Testis (tissue), 3 donors: ENCODE data around the gene TENM4. TPM values are rescaled to one million over a fixed set of nuclear protein-coding genes. Genes with fewer than 3 reads are reported as not detected.
A peak's percentile ranks its signal among the peaks of the same experiment; 100 is the strongest.

Experiments
- DNase-seq: peaks from one replicate; pipeline ENCODE4 v3.0.0-alpha.2; 2019
- H3K27ac ChIP-seq, 2 donors: fragments of 200-600 bp; sonication (generic); one replicate each; pipeline ENCODE4 v1.5.1; 2019
- H3K27me3 ChIP-seq: fragments of 200-600 bp; sonication (generic); one replicate; pipeline ENCODE4 v1.5.1; 2019
- H3K36me3 ChIP-seq: fragments of 200-600 bp; sonication (generic); one replicate; pipeline ENCODE4 v1.5.1; 2017; ENCODE audit warnings: low read depth; ENCODE audit errors: missing control alignments
- H3K4me1 ChIP-seq: fragments of 200-600 bp; sonication (generic); one replicate; pipeline ENCODE4 v1.5.1; 2019
- H3K4me3 ChIP-seq, 2 donors: fragments of 200-600 bp; sonication (generic); one replicate each; pipeline ENCODE4 v1.5.1; 2017 to 2019
- H3K9me3 ChIP-seq: fragments of 200-600 bp; sonication (generic); one replicate; pipeline ENCODE4 v1.5.1; 2017
- POLR2A ChIP-seq: fragments of 450-650 bp; IDR thresholded peaks from one replicate; pipeline ENCODE4 v1.6.1; 2017; ENCODE audit warnings: antibody characterized with exemption, mild to moderate bottlenecking, moderate library complexity
- WGBS, 2 donors: methylation state at CpG; one replicate each; pipeline ENCODE4 v1.1.5; 2018; 5-methylcytosine and 5-hydroxymethylcytosine counted together
- intact Hi-C: fragments of 100-400 bp; cut with DNase I; formaldehyde crosslinking; loops from one replicate; pipeline ENCODE4 v1.15.1; 2023; ENCODE audit warnings: low total_unique reads
- polyA plus RNA-seq: library from polyadenylated mRNA; stranded (reverse); fragments of 350-450 nt; fragmentation: Illumina TruSeq; extraction: RNeasy Lipid Tissue Mini Kit (QIAGEN cat#74804); gene quantifications from one replicate; pipeline ENCODE4 v1.2.3, GENCODE V29; 2014; ENCODE audit warnings: low read depth, low replicate concordance; ENCODE audit not compliant: insufficient read depth
- total RNA-seq, 2 donors: library from RNA; depleted of rRNA; stranded (reverse); fragments of >200 nt; gene quantifications; one replicate each; pipeline ENCODE4 v1.2.3, GENCODE V29; 2016
- TF ChIP-seq, protein P1 (sequence below), 3 experiments: fragments of 450-650 bp in 2 of 3; fragments of 200-600 bp in 1 of 3; sonication (generic) in 1 of 3; IDR thresholded peaks; one replicate each; pipeline ENCODE4 v1.5.1; 2016 to 2019; ENCODE audit warnings: antibody characterized with exemption in 3 of 3, mild to moderate bottlenecking in 2 of 3, moderate library complexity in 1 of 3

TENM4 gene
- total and polyA plus RNA-seq, 3 donors from 2014 or later = 10.6 to 17.9 (median 11.4) TPM

GRCh38 chr11:78733031-78733430 is 707.8 kb downstream of the TENM4 start:
- H3K4me3 ChIP-seq = no peak overlapping the region
- intact Hi-C loops = no loop called here
- DNase-seq = peak; percentile 75
- no peaks in the 10 kb centered on the region for H3K9me3 ChIP-seq
- peaks cover 12% of the 10 kb centered on the region for H3K4me1 ChIP-seq
- H3K36me3 ChIP-seq = no peaks in the 10 kb centered on the region
- peak overlapping the region in 1 of 2 donors; percentile 47 for H3K27ac ChIP-seq
- TF ChIP-seq, protein P1, sequence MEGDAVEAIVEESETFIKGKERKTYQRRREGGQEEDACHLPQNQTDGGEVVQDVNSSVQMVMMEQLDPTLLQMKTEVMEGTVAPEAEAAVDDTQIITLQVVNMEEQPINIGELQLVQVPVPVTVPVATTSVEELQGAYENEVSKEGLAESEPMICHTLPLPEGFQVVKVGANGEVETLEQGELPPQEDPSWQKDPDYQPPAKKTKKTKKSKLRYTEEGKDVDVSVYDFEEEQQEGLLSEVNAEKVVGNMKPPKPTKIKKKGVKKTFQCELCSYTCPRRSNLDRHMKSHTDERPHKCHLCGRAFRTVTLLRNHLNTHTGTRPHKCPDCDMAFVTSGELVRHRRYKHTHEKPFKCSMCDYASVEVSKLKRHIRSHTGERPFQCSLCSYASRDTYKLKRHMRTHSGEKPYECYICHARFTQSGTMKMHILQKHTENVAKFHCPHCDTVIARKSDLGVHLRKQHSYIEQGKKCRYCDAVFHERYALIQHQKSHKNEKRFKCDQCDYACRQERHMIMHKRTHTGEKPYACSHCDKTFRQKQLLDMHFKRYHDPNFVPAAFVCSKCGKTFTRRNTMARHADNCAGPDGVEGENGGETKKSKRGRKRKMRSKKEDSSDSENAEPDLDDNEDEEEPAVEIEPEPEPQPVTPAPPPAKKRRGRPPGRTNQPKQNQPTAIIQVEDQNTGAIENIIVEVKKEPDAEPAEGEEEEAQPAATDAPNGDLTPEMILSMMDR (IDR thresholded peaks at IDR 0.05) = no peak
- no peak for TF ChIP-seq POLR2A
- H3K27me3 ChIP-seq = no peaks in the 10 kb centered on the region

DNA sequence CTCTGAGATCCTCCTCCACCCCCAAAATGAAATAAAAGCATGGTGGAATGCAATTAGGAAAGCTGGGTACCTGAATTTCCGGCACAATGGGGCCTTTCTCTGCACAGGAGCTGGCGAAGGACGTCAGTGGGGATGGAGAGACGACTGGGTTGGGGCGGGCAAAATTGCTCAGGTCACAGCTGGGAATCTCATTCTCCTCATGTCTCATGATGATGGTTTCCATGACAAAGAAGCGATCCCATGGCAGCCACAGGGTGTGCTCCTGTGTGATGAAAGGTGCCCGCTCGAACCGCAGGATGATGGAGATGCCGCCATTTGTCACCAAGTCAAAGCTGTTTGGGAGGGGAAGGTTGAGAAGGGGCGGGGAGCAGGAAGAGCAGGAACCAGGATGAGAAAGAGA is 708.6 kb downstream of the TENM4 start:
- TF ChIP-seq, protein P1 (IDR thresholded peaks at IDR 0.05) = no peak
- WGBS, 2 donors = 86 to 95% methylated on average over 11 of the region's 11 CpGs
- no peak for DNase-seq
- no peaks in the 10 kb centered on the region for H3K27me3 ChIP-seq
- H3K27ac ChIP-seq = peak overlapping the region; percentile 7 to 16
- no peak overlapping the region for H3K4me3 ChIP-seq
- no peaks in the 10 kb centered on the region for H3K36me3 ChIP-seq
- no peaks in the 10 kb centered on the region for H3K9me3 ChIP-seq
- H3K4me1 ChIP-seq = peaks cover 12% of the 10 kb centered on the region
- intact Hi-C loops = no loop called here

DNA sequence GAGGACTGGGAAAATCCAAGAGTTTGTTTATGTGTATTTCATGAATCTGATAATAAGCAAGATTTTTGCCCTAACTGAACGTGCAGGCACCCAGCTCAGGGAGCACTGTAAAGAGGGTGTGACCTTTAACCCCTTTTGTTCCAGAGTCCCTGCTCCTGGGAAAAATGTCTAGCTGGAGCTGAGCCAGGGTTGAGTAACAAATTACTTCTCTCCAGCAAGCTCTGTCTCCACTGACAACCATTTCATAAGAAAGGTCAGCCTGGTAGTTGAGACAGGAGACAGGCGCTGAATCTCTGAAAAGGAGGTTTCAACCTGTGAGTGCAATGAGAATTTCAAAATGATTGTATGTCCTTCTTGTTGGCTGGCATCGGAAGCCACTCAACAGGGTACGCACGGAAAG is 709.8 kb downstream of the TENM4 start:
- no peak for DNase-seq
- intact Hi-C loops = no loop called here
- Histone ChIP-seq H3K27ac (peak overlapping the region; percentile 37 to 70), H3K4me1 (peaks cover 12% of the 10 kb centered on the region), H3K4me3 (no peak overlapping the region), H3K27me3 (no peaks in the 10 kb centered on the region), H3K9me3 (no peaks in the 10 kb centered on the region), H3K36me3 (no peaks in the 10 kb centered on the region)
- WGBS, 2 donors = 86 to 88% methylated on average over 5 of the region's 5 CpGs
- TF ChIP-seq, protein P1 (IDR thresholded peaks at IDR 0.05) = no peak
- no peak for TF ChIP-seq POLR2A

GRCh38 chr11:78730267-78730824 is 710.5 kb downstream of the TENM4 start:
- peak overlapping the region; percentile 37 to 70 for H3K27ac ChIP-seq
- DNase-seq = peak; percentile 61
- intact Hi-C loops = no loop called here
- H3K27me3 ChIP-seq = no peaks in the 10 kb centered on the region
- H3K4me3 ChIP-seq = no peak overlapping the region
- H3K36me3 ChIP-seq = no peaks in the 10 kb centered on the region
- H3K9me3 ChIP-seq = no peaks in the 10 kb centered on the region
- no peak for TF ChIP-seq POLR2A
- TF ChIP-seq, protein P1 (IDR thresholded peaks at IDR 0.05) = no peak
- H3K4me1 ChIP-seq = peaks cover 12% of the 10 kb centered on the region
- WGBS, 2 donors = 64 to 74% methylated on average over 8 of the region's 8 CpGs

DNA sequence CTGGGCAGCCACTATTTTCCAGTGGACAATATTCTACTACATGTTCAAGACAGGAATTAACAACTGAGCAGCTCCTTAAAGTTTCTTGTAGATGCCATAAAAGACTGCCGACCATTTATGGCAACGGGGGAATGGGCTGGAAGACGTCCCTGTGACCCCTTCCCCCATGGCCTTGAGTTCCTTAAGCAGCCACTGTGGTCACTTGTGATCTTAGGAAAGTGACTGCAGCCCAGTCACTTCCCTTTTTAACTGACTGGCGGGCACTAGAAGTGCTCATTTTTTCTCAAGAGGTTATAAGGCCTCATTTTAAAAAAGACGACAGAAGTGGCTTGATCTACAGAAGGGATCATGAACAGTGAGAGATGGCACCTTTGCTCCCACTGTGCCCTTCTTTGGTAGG is 713.0 kb downstream of the TENM4 start:
- DNase-seq = no peak
- H3K27me3 ChIP-seq = no peaks in the 10 kb centered on the region
- intact Hi-C loops = no loop called here
- TF ChIP-seq POLR2A = no peak
- TF ChIP-seq, protein P1 (IDR thresholded peaks at IDR 0.05) = no peak
- 65 to 71% methylated on average over 5 of the region's 5 CpGs for whole genome bisulfite sequencing, 2 donors
- H3K27ac ChIP-seq = no peak overlapping the region
- H3K9me3 ChIP-seq = no peaks in the 10 kb centered on the region
- peaks cover 12% of the 10 kb centered on the region for H3K4me1 ChIP-seq
- H3K4me3 ChIP-seq = no peak overlapping the region
- no peaks in the 10 kb centered on the region for H3K36me3 ChIP-seq
